NCI-H187 treated with DMSO at 0.1 percent for 48 hours (cell line): ENCODE data around the gene NUP155.
"Not testable (repeated sequence)": the region's sequence is repeated elsewhere in the genome, so short reads cannot be mapped to it uniquely, and the experiment has no call there.

ENCODE experiments used
- DNase-seq: peaks from one replicate; lab custom pipeline; 2025; lab: John Stamatoyannopoulos, UW

Gene NUP155

DNA sequence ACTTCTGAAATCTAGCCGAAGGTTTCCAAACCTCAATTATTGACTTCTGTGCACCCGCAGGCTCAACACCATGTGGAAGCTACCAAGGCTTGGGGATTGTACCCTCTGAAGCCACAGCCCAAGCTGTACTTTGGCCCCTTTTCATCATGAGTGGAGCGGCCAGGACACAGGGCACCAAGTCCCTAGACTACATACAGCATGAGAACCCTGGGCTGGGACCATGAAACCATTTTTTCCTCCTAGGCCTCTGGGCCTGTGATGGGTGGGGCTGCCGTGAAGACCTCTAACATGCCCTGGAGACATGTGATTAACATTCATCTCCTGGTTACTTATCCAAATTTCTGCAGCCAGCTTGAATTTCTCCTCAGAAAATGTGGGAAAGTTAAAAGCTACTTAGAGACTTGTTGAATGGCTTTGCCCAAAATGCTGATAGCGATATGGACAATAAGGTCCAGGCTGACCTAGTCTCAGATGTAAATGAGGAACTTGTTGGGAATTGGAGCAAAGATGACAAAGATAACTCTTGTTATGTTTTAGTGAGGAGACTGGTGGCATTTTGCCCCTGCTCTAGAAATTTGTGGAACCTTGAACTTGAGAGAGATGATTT is 87.6 kb downstream of the NUP155 start:
- no peak for DNase-seq

DNA sequence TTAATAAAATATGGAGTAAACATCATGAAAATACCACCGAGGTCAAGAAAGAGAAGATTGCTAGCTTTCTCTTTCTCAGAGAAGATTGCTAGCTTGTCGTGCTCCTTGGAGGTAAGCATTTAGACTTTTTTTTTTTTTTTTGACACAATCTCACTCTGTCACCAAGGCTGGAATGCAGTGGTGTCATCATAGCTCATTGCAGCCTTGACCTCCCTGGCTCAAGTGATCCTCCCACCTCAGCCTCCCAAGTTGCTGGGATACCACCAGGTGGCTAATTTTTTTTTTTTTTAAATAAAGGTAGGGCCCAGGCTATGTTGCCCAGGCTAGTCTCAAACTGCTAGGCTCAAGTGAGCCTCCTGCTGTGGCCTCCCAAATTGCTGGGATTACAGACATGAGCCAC is 95.4 kb downstream of the NUP155 start:
- no peak for DNase-seq

DNA sequence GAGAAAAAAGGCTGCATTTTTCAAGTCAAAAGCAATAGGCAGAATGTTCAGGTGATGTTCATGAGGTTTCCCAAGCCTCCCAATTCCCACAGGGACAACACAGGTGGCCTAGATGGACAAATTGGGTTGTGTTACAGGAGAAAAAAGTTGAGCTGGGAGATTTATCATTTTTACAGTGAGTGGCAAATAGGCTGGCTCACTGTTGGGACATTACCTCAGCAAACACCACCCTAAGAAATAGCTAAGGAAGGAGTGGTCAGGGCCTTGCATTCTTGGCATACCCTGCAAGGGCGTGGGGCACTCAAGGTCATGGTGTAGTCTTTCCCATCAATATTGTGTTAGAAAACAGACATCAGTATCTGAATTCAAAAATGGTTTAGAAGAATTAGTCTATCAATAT is 98.4 kb downstream of the NUP155 start:
- DNase-seq = no peak

DNA sequence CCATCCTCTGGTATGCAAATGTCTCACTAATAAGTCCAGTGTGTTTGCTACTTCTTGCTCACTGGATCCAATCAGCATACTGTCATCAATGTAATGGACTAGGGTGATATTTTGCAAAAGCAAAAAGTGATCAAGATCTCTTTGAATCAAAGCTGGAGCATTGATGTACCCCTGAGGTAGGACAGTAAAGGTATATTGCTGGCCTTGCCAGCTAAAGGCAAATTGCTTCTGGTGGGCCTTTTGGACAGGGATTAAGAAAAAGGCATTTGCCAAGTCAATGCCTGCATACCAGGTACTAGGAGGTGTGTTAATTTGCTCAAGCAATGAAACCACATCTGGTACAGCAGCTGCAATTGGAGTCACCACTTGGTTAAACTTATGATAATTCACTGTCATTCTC is 102.8 kb downstream of the NUP155 start:
- DNase-seq = not testable (repeated sequence)

DNA sequence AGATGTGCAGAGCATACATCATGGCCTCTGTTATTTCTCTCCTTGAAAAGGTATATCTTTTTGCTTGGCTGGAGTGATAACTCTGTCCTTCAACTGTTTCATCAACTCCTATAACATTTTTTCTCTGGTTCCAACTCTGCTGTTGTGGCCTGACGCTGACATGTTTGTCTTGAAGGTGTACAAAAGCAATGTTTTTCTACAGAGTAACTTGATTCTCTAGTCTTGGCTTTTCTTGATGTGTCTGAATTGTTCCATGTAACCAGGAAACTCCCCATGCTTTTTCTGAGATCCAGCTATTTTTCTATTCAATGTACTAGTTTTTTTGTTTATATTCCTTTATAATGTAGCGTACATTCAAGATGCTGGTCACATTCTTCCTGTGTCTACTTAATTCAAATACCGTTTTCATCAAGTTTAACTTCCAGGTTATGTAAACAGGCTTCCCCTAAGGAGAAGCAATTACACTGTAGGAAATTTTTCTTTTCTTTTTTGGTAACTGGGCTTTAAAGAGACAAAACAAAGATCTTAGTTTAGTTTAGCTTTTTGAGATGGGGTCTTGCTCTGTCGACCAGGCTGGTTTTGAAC is 115.0 kb downstream of the NUP155 start:
- no peak for DNase-seq

DNA sequence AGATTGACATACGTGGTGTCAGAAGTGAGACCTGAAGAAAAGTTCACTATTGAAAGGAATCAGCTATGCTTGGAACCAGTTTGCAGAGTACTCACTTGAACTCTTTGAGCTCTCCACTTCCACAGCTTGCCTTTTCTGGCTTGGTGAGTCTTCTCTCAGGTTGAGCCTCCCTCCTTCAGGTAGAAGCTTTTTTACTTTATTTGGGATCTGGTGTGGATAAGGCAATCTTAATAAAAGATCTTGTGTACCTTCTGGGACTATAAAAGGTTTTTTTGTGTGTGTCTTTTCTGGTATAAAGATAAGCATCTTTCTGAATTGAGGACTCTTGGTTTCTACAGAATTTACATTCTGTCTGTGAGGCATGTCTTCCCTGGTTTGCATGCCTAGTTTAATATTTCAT is 116.3 kb downstream of the NUP155 start:
- DNase-seq = no peak

DNA sequence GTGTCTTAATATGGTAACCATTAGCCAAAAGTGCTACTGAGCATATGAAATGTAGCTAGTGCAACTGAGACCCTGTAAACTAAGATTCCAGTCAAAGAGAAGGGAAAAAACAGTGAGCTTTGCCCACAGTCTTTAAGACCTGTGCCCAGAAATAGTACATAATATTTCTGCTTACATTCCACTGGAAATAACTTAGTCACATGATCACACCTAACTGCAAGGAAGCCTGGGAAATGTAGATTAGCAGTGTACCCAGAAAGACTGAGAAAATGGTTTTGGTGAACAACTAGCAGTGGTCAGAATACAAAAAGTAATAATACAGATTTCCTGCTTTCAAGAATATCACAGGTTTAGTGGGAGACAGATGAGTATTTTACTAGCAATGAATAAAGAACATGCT is 119.2 kb downstream of the NUP155 start:
- DNase-seq = no peak

DNA sequence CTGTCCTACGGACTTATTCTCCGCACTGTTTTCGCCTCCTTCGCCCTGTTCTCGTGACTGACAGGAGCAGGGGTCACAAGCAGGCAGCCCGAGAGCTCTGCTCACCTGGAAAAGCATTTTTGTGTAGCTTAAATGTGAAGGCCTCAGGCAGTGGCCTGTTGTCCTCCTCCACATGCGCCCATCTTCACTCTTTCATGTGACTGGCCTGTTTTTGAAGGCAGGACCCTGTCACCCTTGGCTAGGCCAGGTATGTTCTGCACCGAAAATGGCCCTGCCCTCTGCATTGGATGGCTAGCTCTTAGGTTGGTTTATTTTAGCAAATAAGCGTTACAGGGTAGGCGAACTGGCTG is 121.1 kb downstream of the NUP155 start:
- no peak for DNase-seq

DNA sequence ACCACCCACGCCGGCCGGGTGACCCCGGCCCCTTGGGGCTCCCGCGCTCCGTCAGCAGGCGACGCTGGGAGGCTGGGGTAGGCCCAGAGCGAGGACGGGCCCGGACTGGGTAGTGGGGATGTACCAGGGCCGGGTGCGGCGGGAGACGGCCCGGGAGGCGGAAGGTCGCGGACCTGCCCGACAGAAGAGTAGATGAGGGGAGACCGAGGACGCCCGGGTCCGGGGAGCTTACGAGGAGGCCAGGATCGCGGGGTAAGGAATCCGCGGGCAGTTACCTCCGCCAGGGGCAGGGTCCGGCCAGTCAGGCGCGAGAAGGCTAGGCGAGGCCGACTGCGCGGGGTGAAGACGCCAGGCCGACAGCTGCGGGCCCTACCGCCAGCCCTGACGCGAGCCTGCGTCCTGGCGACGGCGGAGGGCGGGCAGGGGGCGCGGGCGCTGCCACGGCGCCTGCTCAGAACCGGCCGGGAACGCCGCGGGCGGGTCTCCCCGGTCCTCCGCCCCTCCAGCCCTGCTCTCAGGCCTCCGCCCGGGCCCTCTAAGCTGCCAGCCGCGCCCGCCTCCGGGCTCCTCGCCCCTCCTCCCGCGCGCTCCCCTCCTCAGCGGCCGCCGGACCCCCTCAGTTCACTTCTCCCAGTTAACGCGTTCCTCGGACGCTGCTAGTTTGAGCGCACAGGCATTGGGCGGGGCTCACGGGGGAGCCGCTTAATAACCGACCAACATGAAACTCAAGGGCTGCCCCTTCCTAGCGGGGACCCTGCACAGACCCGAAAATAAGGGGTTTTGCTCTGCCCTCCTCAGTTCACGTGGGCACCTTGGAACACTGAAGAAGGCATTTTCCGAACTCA is 121.7 kb downstream of the NUP155 start, which contains the start of gene CPLANE1:
CPLANE1 (minus strand) TSS at position 407 of the 845 bp plus-strand sequence. CDS start 1,678 bp downstream, outside the sequence.
- no peak for DNase-seq

DNA sequence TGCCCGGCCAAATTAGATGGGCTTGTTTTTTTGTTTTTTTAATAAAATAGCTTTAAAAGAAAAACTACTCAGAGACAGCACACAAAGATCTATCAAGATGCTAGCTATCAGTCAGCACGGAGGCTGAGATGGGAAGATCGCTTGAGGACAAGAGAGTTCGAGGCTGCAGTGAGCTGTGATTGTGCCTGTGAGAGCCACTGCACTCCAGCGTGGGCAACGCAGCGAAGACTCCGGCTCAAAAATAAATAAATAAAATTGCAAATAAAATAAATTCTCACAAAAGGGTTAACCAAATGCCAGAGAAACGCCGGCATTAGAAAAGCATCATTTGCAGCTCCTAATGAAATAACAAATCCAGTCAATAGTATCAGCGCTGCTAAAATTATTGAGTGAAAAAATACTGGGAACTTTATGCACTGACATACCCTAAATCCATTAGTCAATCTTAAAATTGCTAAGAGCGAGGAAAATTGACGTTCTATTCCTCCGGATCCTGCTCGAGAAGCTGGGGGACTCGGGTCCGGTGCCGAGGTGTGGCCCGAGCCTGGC is 122.4 kb downstream of the NUP155 start:
- no peak for DNase-seq

DNA sequence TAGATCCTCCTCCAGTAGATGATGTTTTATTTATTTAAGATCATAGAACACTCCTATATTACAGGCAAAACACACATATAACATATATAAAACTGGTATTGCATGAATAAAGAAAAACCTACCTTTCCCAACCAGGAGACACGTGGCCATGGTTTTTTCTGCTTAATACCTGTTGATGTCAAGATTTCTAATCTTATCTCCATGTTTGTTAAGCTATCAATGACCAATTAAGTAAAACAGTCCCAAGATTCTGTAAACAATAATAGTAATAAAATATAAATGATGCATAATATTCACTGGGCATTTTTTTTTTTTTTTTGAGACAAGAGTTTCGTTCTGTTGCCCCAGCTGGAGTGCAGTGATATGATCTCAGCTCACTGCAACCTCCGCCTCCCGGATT is 123.4 kb downstream of the NUP155 start:
- DNase-seq = no peak

DNA sequence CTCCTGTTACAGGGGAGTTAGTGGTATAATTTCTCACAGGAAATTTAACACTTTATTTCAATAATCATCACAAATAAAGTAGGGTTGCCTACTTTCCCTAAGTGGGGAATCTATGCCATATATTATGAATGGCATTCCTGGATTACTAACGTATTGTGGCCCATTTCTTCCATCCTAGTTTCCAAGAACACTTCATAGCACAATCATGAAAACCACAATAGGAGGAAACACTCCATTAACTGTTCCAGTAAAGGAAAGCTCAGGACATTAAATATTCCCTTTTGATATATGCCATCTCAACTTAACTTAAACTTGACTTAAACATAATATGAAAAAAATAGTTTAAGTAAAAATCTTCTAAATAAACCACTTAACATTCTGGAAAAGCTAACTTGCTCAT is 123.9 kb downstream of the NUP155 start:
- DNase-seq = no peak
